Activated CD4-positive, alpha-beta T cell treated with anti-CD3 and anti-CD28 coated beads, Interleukin-2, amount 10 ng/mL, durations not matched to agents 7 days and 5 days (primary cell): ENCODE results near the gene MRPL41. TPM values are rescaled to one million over a fixed set of nuclear protein-coding genes. Genes with fewer than 3 reads are reported as not detected.
"Not testable (repeated sequence)": the region's sequence is repeated elsewhere in the genome, so short reads cannot be mapped to it uniquely, and the experiment has no call there.

ENCODE experiments used
- CTCF ChIA-PET: fragments of 350-600 bp; sonication (Branson Sonifier 250); formaldehyde crosslinking; loops from one replicate; lab custom pipeline; 2021; ENCODE audit warnings: antibody characterized with exemption; lab: Charles Lee
- POLR2A ChIA-PET: fragments of 350-600 bp; sonication (Branson Sonifier 250); formaldehyde crosslinking; loops from one replicate; lab custom pipeline; 2021; ENCODE audit warnings: antibody characterized with exemption; lab: Charles Lee
- DNase-seq: peaks from one replicate; pipeline ENCODE4 v3.0.0-alpha.2; 2020
- H3K27ac Mint-ChIP-seq: one replicate; pipeline ENCODE4 v1.8.0; 2021; ENCODE audit warnings: mild to moderate bottlenecking, moderate library complexity, mixed read lengths
- H3K27me3 Mint-ChIP-seq: one replicate; pipeline ENCODE4 v1.8.0; 2021; ENCODE audit warnings: mixed read lengths
- H3K36me3 Mint-ChIP-seq: one replicate; pipeline ENCODE4 v1.8.0; 2021; ENCODE audit warnings: low read depth, mixed read lengths
- H3K4me1 Mint-ChIP-seq: one replicate; pipeline ENCODE4 v1.8.0; 2021; ENCODE audit warnings: mixed read lengths
- H3K4me3 Mint-ChIP-seq: one replicate; pipeline ENCODE4 v1.8.0; 2021; ENCODE audit warnings: mild to moderate bottlenecking, moderate library complexity, mixed read lengths
- H3K9me3 Mint-ChIP-seq: one replicate; pipeline ENCODE4 v1.8.0; 2021; ENCODE audit warnings: mixed read lengths
- total RNA-seq, 2 experiments: library from RNA; stranded (reverse); gene quantifications; one replicate each; pipeline ENCODE4 v1.2.3, GENCODE V29; 2021

Gene MRPL41
- total RNA-seq, 2 experiments from 2014 or later = 30.2 to 37.1 TPM

GRCh38 chr9:137547687-137548543 lies 3.8 kb upstream of the MRPL41 start:
- Mint-ChIP-seq H3K4me1 (peaks cover 17% of the 10 kb centered on the region), H3K36me3 (no peaks in the 10 kb centered on the region), H3K27ac (no peak overlapping the region), H3K27me3 (no peaks in the 10 kb centered on the region), H3K4me3 (no peak overlapping the region), H3K9me3 (no peaks in the 10 kb centered on the region)
- DNase-seq = no peak
- ChIA-PET POLR2A (no interaction called here), CTCF (interaction anchor here (0.6 kb wide), 1 partner anchor 261 kb away, joined by 3 read pairs; no protein-coding TSS in a partner anchor)

GRCh38 chr9:137550231-137550621 lies 1.5 kb upstream of the MRPL41 start, which contains the start of gene PNPLA7:
PNPLA7 (minus strand) TSS chr9:137550402; CDS start chr9:137550197, 205 bp downstream.
- Mint-ChIP-seq H3K36me3 (no peaks in the 10 kb centered on the region), H3K27me3 (no peaks in the 10 kb centered on the region), H3K27ac (peak within 1 kb of the TSS; percentile 90), H3K4me1 (peaks cover 20% of the 10 kb centered on the region), H3K4me3 (peak within 1 kb of the TSS; percentile 85), H3K9me3 (no peaks in the 10 kb centered on the region)
- POLR2A ChIA-PET = no interaction called here
- DNase-seq = peak; percentile 74
- CTCF ChIA-PET = interaction anchor here (0.9 kb wide), 1 partner anchor 15 kb away, joined by 3 read pairs; no protein-coding TSS in a partner anchor

GRCh38 chr9:137550958-137551263 lies 768 bp upstream of the MRPL41 start:
- H3K27me3 Mint-ChIP-seq, POLR2A ChIA-PET, DNase-seq, H3K36me3 Mint-ChIP-seq, H3K9me3 Mint-ChIP-seq: not testable (repeated sequence)
- CTCF ChIA-PET = interaction anchor here (0.7 to 0.9 kb wide), 2 partner anchors 10 to 16 kb away, joined by 3 read pairs; no protein-coding TSS in a partner anchor
- H3K27ac Mint-ChIP-seq = peak overlapping the region; percentile 66
- peak overlapping the region; percentile 75 for H3K4me3 Mint-ChIP-seq
- peaks cover 20% of the 10 kb centered on the region for H3K4me1 Mint-ChIP-seq

- CTCF ChIA-PET = interaction anchor here (0.6 to 1.8 kb wide), 6 partner anchors 14 to 442 kb away, joined by 3 to 4 read pairs (median 3); partner anchors contain the start of genes EXD3 and NOXA1
- H3K27me3 Mint-ChIP-seq = no peaks in the 10 kb centered on the region
Measured at GRCh38 chr9:137552022-137552768, 516 bp downstream of the MRPL41 start.

GRCh38 chr9:137553654-137554053 lies 2.0 kb downstream of the MRPL41 start:
- DNase-seq, H3K27me3 Mint-ChIP-seq, H3K36me3 Mint-ChIP-seq, H3K4me3 Mint-ChIP-seq, H3K27ac Mint-ChIP-seq, POLR2A ChIA-PET, H3K9me3 Mint-ChIP-seq, CTCF ChIA-PET: not testable (repeated sequence)
- peaks cover 19% of the 10 kb centered on the region for H3K4me1 Mint-ChIP-seq

More at GRCh38 chr9:137552022-137552768, 516 bp downstream of the MRPL41 start:
- Mint-ChIP-seq H3K36me3 (no peaks in the 10 kb centered on the region), H3K27ac (peak overlapping the region; percentile 85), H3K4me1 (peaks cover 20% of the 10 kb centered on the region), H3K9me3 (no peaks in the 10 kb centered on the region), H3K4me3 (peak overlapping the region; percentile 75)
- peak; percentile 28 for DNase-seq
- POLR2A ChIA-PET = no interaction called here

GRCh38 chr9:137554349-137554748 lies 2.7 kb downstream of the MRPL41 start:
- H3K27ac Mint-ChIP-seq = no peak overlapping the region
- POLR2A ChIA-PET = no interaction called here
- H3K9me3 Mint-ChIP-seq = no peaks in the 10 kb centered on the region
- CTCF ChIA-PET = no interaction called here
- peaks cover 4% of the 10 kb centered on the region for H3K36me3 Mint-ChIP-seq
- no peak overlapping the region for H3K4me3 Mint-ChIP-seq
- peaks cover 17% of the 10 kb centered on the region for H3K4me1 Mint-ChIP-seq
- H3K27me3 Mint-ChIP-seq = no peaks in the 10 kb centered on the region
- no peak for DNase-seq

- DNase-seq = no peak
- H3K9me3 Mint-ChIP-seq = no peaks in the 10 kb centered on the region
- CTCF ChIA-PET = interaction anchor here (1.0 kb wide), 1 partner anchor 32 kb away, joined by 4 read pairs; no protein-coding TSS in a partner anchor
- no peaks in the 10 kb centered on the region for H3K27me3 Mint-ChIP-seq
- peaks cover 10% of the 10 kb centered on the region for H3K4me1 Mint-ChIP-seq
- POLR2A ChIA-PET = no interaction called here
- H3K4me3 Mint-ChIP-seq = no peak overlapping the region
- peaks cover 12% of the 10 kb centered on the region for H3K36me3 Mint-ChIP-seq
- no peak overlapping the region for H3K27ac Mint-ChIP-seq
Measured at GRCh38 chr9:137555179-137555578, 3.5 kb downstream of the MRPL41 start.

GRCh38 chr9:137556069-137556838 lies 4.6 kb downstream of the MRPL41 start:
- CTCF ChIA-PET = no interaction called here
- POLR2A ChIA-PET = no interaction called here
- Mint-ChIP-seq H3K4me1 (peaks cover 8% of the 10 kb centered on the region), H3K4me3 (no peak overlapping the region), H3K9me3 (no peaks in the 10 kb centered on the region), H3K27me3 (no peaks in the 10 kb centered on the region), H3K27ac (no peak overlapping the region), H3K36me3 (peaks cover 12% of the 10 kb centered on the region)
- no peak for DNase-seq

- peaks cover 15% of the 10 kb centered on the region for H3K36me3 Mint-ChIP-seq
- H3K27ac Mint-ChIP-seq = no peak overlapping the region
- POLR2A ChIA-PET = no interaction called here
- no peaks in the 10 kb centered on the region for H3K27me3 Mint-ChIP-seq
- H3K4me3 Mint-ChIP-seq = no peak overlapping the region
- no peaks in the 10 kb centered on the region for H3K9me3 Mint-ChIP-seq
- CTCF ChIA-PET = interaction anchor here (0.6 to 1.1 kb wide), 2 partner anchors 30 to 427 kb away, joined by 3 read pairs; no protein-coding TSS in a partner anchor
- H3K4me1 Mint-ChIP-seq = peaks cover 3% of the 10 kb centered on the region
- DNase-seq = no peak
Measured at GRCh38 chr9:137558127-137558526, 6.4 kb downstream of the MRPL41 start.

- POLR2A ChIA-PET = interaction anchor here (0.6 kb wide), 1 partner anchor 623 kb away, joined by 3 read pairs; no protein-coding TSS in a partner anchor
- Mint-ChIP-seq H3K4me1 (peaks cover 4% of the 10 kb centered on the region), H3K4me3 (no peak overlapping the region), H3K36me3 (peaks cover 22% of the 10 kb centered on the region), H3K27ac (no peak overlapping the region), H3K27me3 (no peaks in the 10 kb centered on the region), H3K9me3 (no peaks in the 10 kb centered on the region)
- CTCF ChIA-PET = interaction anchor here (0.6 to 1.0 kb wide), 2 partner anchors 12 to 16 kb away, joined by 3 read pairs; no protein-coding TSS in a partner anchor
- DNase-seq = no peak
Measured at GRCh38 chr9:137564134-137564533, 12.5 kb downstream of the MRPL41 start.

GRCh38 chr9:137564817-137565411 lies 13.2 kb downstream of the MRPL41 start:
- H3K36me3 Mint-ChIP-seq = peaks cover 17% of the 10 kb centered on the region
- DNase-seq = no peak
- H3K4me1 Mint-ChIP-seq = peaks cover 4% of the 10 kb centered on the region
- CTCF ChIA-PET = interaction anchor here (1.0 kb wide), 1 partner anchor 15 kb away, joined by 3 read pairs; no protein-coding TSS in a partner anchor
- no peaks in the 10 kb centered on the region for H3K9me3 Mint-ChIP-seq
- H3K27ac Mint-ChIP-seq = no peak overlapping the region
- H3K4me3 Mint-ChIP-seq = no peak overlapping the region
- H3K27me3 Mint-ChIP-seq = no peaks in the 10 kb centered on the region
- POLR2A ChIA-PET = no interaction called here

- H3K27ac Mint-ChIP-seq, POLR2A ChIA-PET, H3K4me3 Mint-ChIP-seq, DNase-seq, H3K4me1 Mint-ChIP-seq, CTCF ChIA-PET, H3K9me3 Mint-ChIP-seq, H3K27me3 Mint-ChIP-seq: not testable (repeated sequence)
- H3K36me3 Mint-ChIP-seq = peaks cover 29% of the 10 kb centered on the region
Measured at GRCh38 chr9:137568445-137568844, 16.8 kb downstream of the MRPL41 start.
